GM10847 (cell line): ENCODE measurements around the gene FBXO11.

Source experiments
- POLR2A ChIP-seq: IDR thresholded peaks from 2 replicates; pipeline ENCODE4 v1.6.1; 2011; ENCODE audit not compliant: insufficient read length; ENCODE audit errors: extremely low read depth

FBXO11 gene

GRCh38 chr2:47819834-47820233, 86.5 kb downstream of the FBXO11 start:
- no peak for TF ChIP-seq POLR2A

- no peak for TF ChIP-seq POLR2A
These were observed 87.5 kb downstream of the FBXO11 start for GRCh38 chr2:47818777-47819176.

GRCh38 chr2:47815764-47816163, 90.5 kb downstream of the FBXO11 start:
- TF ChIP-seq POLR2A = no peak

GRCh38 chr2:47811668-47812067, 94.6 kb downstream of the FBXO11 start:
- no peak for TF ChIP-seq POLR2A

GRCh38 chr2:47810850-47811249, 95.4 kb downstream of the FBXO11 start:
- no peak for TF ChIP-seq POLR2A

GRCh38 chr2:47809903-47810302, 96.4 kb downstream of the FBXO11 start:
- no peak for TF ChIP-seq POLR2A

- TF ChIP-seq POLR2A = no peak
These were observed 97.7 kb downstream of the FBXO11 start for GRCh38 chr2:47808614-47809013.

GRCh38 chr2:47805850-47806249, 100.4 kb downstream of the FBXO11 start:
- no peak for TF ChIP-seq POLR2A

GRCh38 chr2:47803770-47804169, 102.5 kb downstream of the FBXO11 start:
- TF ChIP-seq POLR2A = no peak

GRCh38 chr2:47803363-47803762, 102.9 kb downstream of the FBXO11 start:
- TF ChIP-seq POLR2A = no peak

- no peak for TF ChIP-seq POLR2A
These were observed 105.2 kb downstream of the FBXO11 start for GRCh38 chr2:47801118-47801517.

- TF ChIP-seq POLR2A = no peak
These were observed 107.2 kb downstream of the FBXO11 start for GRCh38 chr2:47799031-47799609.

- no peak for TF ChIP-seq POLR2A
These were observed 107.7 kb downstream of the FBXO11 start for GRCh38 chr2:47798631-47799030.

GRCh38 chr2:47796090-47796697, 110.1 kb downstream of the FBXO11 start:
- no peak for TF ChIP-seq POLR2A

GRCh38 chr2:47785986-47786385, 120.3 kb downstream of the FBXO11 start:
- TF ChIP-seq POLR2A = no peak

- TF ChIP-seq POLR2A = no peak
These were observed 121.9 kb downstream of the FBXO11 start for GRCh38 chr2:47784352-47784851.
